KOPT-K1 (cell line): Measurements from ENCODE around the gene ADAMTSL4.
"Not testable (repeated sequence)": the region's sequence is repeated elsewhere in the genome, so short reads cannot be mapped to it uniquely, and the experiment has no call there.

Source experiments
- H3K27ac ChIP-seq: fragments of 200-600 bp; sonication (generic); 2 replicates; pipeline ENCODE4 v1.5.1; 2016; ENCODE audit warnings: antibody characterized with exemption, mild to moderate bottlenecking, low read depth, low read length; ENCODE audit not compliant: poor library complexity, severe bottlenecking
- H3K36me3 ChIP-seq: fragments of 200-600 bp; sonication (generic); 2 replicates; pipeline ENCODE4 v1.5.1; 2017; ENCODE audit warnings: antibody characterized with exemption, mild to moderate bottlenecking, low read length, moderate library complexity; ENCODE audit not compliant: insufficient read depth
- H3K9me3 ChIP-seq: fragments of 200-600 bp; sonication (generic); 2 replicates; pipeline ENCODE4 v1.5.1; 2017; ENCODE audit warnings: antibody characterized with exemption, low read length, mild to moderate bottlenecking; ENCODE audit not compliant: insufficient read depth, poor library complexity, severe bottlenecking

Gene ADAMTSL4

GRCh38 chr1:150604226-150604588 is 55.0 kb downstream of the ADAMTSL4 start:
- Histone ChIP-seq H3K36me3 (no peaks in the 10 kb centered on the region; the same call in 1 of the 2 replicates), H3K9me3 (no peaks in the 10 kb centered on the region), H3K27ac (no peak overlapping the region)

GRCh38 chr1:150605451-150605731 is 56.2 kb downstream of the ADAMTSL4 start:
- H3K27ac ChIP-seq, H3K9me3 ChIP-seq, H3K36me3 ChIP-seq: not testable (repeated sequence)

GRCh38 chr1:150606463-150607142 is 57.4 kb downstream of the ADAMTSL4 start:
- H3K9me3 ChIP-seq: no peaks in the 10 kb centered on the region
- H3K36me3 ChIP-seq: peaks cover 1% of the 10 kb centered on the region
- no peak overlapping the region for H3K27ac ChIP-seq

GRCh38 chr1:150609732-150610131 is 60.5 kb downstream of the ADAMTSL4 start:
- H3K27ac ChIP-seq: no peak overlapping the region
- H3K9me3 ChIP-seq: no peaks in the 10 kb centered on the region
- peaks cover 27% of the 10 kb centered on the region for H3K36me3 ChIP-seq
